Lower leg skin (tissue), 4 donors: ENCODE measurements around the gene VPS13D. TPM values are rescaled to one million over a fixed set of nuclear protein-coding genes. Genes with fewer than 3 reads are reported as not detected.

Experiments used
- DNase-seq, 2 donors: peaks; one replicate each; pipeline ENCODE4 v3.0.0-alpha.2; 2019; ENCODE audit warnings: low spot score in 2 of 2
- H3K4me3 ChIP-seq: fragments of 200-600 bp; sonication (generic); 2 replicates; pipeline ENCODE4 v1.5.1; 2017; ENCODE audit warnings: mild to moderate bottlenecking, low read depth; ENCODE audit not compliant: poor library complexity, severe bottlenecking
- POLR2A ChIP-seq, 2 donors: fragments of 450-650 bp; IDR thresholded peaks; one replicate each; pipeline ENCODE4 v1.6.1; 2016 to 2017; ENCODE audit warnings: antibody characterized with exemption in 2 of 2, mild to moderate bottlenecking in 1 of 2, moderate library complexity in 1 of 2
- WGBS, 2 donors: methylation state at CpG; one replicate each; pipeline ENCODE4 v1.1.5; 2018; 5-methylcytosine and 5-hydroxymethylcytosine counted together
- intact Hi-C: fragments of 100-400 bp; cut with DNase I; formaldehyde crosslinking; loops from one replicate; pipeline ENCODE4 v1.15.0; 2023; ENCODE audit warnings: low total_unique reads
- total RNA-seq, 4 donors: library from RNA; depleted of rRNA; stranded (reverse); fragments of >200 nt; gene quantifications; one replicate each; pipeline ENCODE4 v1.1.0, GENCODE V29; 2016
- TF ChIP-seq, protein P1 (sequence below), 3 donors: fragments of 450-650 bp; IDR thresholded peaks; one replicate each; pipeline ENCODE4 v1.5.1; 2016; ENCODE audit warnings: antibody characterized with exemption in 3 of 3, mild to moderate bottlenecking in 3 of 3, moderate library complexity in 2 of 3

The VPS13D gene
- total RNA-seq, 4 donors from 2014 or later, result 96.5 to 200 (median 116) TPM

DNA sequence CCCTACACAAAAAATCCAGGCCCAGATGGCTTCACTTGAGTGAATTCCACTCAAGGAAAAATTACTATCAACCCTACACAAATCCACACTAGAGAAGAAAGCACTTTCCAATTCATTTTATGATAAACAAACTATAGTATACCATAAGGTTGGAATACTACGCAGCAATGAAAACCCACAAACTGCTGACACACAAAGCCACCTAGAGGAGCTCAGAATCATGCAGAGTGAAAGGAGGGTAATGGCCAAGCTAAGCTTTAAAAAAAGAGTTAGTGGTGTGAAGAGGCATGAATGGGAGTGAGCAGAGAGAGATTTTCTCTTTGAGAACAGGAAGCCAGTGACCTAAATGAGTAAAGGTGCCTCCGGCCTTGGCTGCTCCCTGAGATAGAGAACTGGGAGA, 294.4 kb downstream of the VPS13D start:
- 96 to 98% methylated on average over 2 of the region's 2 CpGs for WGBS, 2 donors
- intact Hi-C loops, result no loop called here
- DNase-seq, result no peak
- H3K4me3 ChIP-seq, result no peak overlapping the region
- TF ChIP-seq, protein P1, sequence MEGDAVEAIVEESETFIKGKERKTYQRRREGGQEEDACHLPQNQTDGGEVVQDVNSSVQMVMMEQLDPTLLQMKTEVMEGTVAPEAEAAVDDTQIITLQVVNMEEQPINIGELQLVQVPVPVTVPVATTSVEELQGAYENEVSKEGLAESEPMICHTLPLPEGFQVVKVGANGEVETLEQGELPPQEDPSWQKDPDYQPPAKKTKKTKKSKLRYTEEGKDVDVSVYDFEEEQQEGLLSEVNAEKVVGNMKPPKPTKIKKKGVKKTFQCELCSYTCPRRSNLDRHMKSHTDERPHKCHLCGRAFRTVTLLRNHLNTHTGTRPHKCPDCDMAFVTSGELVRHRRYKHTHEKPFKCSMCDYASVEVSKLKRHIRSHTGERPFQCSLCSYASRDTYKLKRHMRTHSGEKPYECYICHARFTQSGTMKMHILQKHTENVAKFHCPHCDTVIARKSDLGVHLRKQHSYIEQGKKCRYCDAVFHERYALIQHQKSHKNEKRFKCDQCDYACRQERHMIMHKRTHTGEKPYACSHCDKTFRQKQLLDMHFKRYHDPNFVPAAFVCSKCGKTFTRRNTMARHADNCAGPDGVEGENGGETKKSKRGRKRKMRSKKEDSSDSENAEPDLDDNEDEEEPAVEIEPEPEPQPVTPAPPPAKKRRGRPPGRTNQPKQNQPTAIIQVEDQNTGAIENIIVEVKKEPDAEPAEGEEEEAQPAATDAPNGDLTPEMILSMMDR (IDR thresholded peaks at IDR 0.05), result no peak
- TF ChIP-seq POLR2A (IDR thresholded peaks at IDR 0.05), result no peak

DNA sequence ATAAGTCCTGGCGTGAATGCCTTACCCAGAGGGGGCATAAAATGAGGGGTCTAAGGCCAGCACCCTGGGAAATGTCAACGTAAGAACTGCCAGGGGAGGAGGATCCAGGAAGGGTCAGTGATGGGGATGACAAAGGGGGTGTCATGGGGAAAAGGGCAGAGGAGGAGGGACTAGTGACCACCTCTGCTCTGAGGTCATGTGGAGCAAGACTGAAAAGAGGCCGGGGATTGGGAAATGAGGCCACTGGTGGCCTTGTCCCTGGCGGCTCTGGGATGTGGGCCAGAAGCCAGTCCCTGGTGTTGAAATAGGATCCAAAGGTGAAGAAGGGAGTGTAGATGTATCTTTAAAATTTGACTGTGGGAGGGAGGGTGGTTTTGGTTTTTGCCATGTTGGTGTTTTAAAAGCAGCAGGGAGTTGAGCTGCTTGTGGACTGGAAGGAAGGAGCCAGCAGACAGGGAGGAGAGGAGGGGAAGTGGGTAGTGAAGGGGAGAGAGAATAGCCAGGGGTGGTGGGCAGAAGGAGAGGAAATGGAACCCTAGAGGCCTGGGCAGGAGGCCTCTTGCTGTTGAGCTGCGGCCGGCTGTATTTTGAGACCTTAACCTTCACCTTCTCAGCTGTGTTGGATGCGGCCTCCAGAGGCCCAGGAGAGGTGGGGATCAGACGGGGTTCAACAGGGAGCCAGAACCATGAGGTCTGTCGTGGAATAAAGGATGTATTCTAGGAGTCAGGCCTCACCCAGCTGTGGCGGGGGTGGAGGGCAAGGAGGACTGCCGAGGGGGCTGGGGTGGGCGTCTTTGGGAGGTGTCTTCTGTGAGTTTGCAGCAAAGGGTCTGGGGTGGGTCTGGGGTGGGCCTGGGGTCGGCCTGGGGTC, 295.7 kb downstream of the VPS13D start:
- TF ChIP-seq POLR2A (IDR thresholded peaks at IDR 0.05), result no peak
- TF ChIP-seq, protein P1 (IDR thresholded peaks at IDR 0.05), result peak in 1 of 3 donors; percentile 27
- intact Hi-C loops, result no loop called here
- DNase-seq, result peak in 1 of 2 donors; percentile 93
- WGBS, 2 donors, result 82 to 88% methylated on average over 13 of the region's 13 CpGs
- no peak overlapping the region for H3K4me3 ChIP-seq

DNA sequence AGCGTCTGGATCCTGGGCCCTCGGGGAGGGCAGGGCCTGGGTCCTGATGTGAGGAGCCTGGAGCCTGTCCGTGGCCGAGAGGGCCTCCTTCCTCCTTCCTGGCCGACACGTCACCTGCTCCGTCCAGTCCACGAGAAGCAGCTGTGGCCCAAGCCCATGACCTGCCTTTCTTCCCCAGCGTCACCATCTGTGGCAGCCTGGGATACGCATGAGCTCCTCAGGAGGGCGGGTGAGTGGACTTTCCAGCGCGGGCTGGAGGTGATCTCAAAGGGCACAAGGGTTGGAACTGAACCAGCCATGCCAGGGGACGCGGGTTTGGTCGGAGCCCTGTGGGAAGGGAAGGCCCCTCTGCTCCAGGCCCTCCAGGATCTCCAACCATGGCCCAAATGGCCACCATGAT, 297.7 kb downstream of the VPS13D start:
- intact Hi-C loops, result no loop called here
- DNase-seq, result no peak
- TF ChIP-seq, protein P1 (IDR thresholded peaks at IDR 0.05), result no peak
- no peak for TF ChIP-seq POLR2A (IDR thresholded peaks at IDR 0.05)
- WGBS, 2 donors, result 95 to 97% methylated on average over 14 to 16 of the region's 16 CpGs
- no peak overlapping the region for H3K4me3 ChIP-seq

DNA sequence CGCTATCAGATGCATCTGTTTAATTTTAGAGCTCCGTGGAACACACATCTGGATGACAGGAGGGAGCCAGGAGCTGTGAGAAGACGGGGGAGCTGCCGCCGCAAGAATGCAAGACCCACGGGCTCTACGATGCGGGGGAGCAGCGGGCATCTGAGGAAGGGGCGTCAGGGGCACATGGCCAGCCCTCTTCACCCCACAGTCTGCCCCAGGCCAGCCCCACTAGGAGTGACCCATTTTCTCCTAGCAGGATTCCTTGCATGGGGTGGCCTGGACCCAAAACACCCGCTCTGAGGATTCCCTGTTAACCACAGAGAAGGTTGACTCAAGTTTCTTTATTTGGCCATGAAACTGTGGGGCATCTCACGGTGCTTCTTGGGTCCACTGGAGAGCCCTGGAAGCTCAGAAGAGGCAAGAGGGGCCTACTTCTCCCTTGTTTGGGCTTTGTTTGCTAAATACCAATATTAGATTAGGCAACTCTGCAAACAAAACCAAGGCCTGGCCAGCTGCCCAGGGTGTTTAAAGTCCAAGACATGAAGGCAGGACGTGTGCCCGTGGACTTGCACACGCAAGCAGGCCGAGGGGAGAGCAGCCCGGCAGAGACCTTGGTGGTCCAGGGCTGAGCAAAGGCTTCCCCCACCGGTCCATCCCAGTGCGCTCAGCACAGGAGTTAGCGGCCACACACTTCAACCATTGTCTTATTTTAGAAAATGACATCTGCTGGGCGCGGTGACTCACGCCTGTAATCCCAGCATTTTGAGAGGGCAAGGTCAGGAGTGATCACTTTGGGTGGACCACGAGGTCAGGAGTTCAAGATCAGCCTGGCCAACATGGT, 298.4 kb downstream of the VPS13D start:
- peak; percentile 67 to 96 for DNase-seq
- TF ChIP-seq POLR2A (IDR thresholded peaks at IDR 0.05), result no peak
- TF ChIP-seq, protein P1 (IDR thresholded peaks at IDR 0.05), result no peak
- 80 to 84% methylated on average over 24 of the region's 24 CpGs for WGBS, 2 donors
- no peak overlapping the region for H3K4me3 ChIP-seq
- intact Hi-C loops, result no loop called here

DNA sequence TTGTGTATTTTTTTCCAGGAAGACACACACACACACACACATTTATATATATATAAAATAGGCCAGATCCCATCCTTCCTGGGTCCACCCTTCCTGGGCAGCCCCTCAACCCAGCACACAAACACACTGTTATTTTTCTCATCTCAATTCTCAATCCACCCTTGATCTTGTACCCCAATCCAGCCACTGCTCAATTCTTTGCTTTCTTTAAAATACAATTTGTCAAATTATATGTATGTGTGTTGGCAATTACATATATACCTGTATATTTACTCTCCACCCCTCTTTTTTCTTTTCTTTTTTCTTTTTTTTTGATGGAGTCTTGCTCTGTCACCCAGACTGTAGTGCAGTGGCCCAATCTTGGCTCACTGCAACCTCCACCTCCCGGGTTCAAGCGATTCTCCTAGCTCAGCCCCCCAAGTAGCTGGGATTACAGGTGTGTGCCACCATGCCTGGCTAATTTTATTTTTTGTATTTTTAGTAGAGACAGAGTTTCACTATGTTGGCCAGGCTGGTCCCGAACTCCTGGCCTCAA, 299.9 kb downstream of the VPS13D start:
- WGBS, 2 donors, result 93 to 98% methylated on average over 3 of the region's 3 CpGs
- intact Hi-C loops, result no loop called here
- TF ChIP-seq, protein P1 (IDR thresholded peaks at IDR 0.05), result no peak
- no peak for TF ChIP-seq POLR2A (IDR thresholded peaks at IDR 0.05)
- DNase-seq, result no peak
- H3K4me3 ChIP-seq, result no peak overlapping the region
